Brain microvascular endothelial cell (primary cell): ENCODE results near the gene OR10Z1.

Experiments used
- DNase-seq: peaks from one replicate; pipeline ENCODE4 v3.0.0-alpha.2; 2020
- H3K27ac ChIP-seq: fragments of 250-450 bp; sonication (Bioruptor Pico); 2 replicates; pipeline ENCODE4 v1.5.1; 2020; ENCODE audit warnings: mild to moderate bottlenecking, moderate library complexity
- H3K27me3 ChIP-seq: fragments of 250-450 bp; sonication (Bioruptor Pico); replicated peaks from 2 replicates; pipeline ENCODE4 v1.5.1; 2020; ENCODE audit warnings: mild to moderate bottlenecking
- H3K36me3 ChIP-seq: fragments of 250-450 bp; sonication (Bioruptor Pico); replicated peaks from 2 replicates; pipeline ENCODE4 v1.5.1; 2020; ENCODE audit warnings: mild to moderate bottlenecking
- H3K4me3 ChIP-seq: 2 replicates; pipeline ENCODE4 v1.5.1; 2011; ENCODE audit warnings: low read depth, mild to moderate bottlenecking, control low read depth, low read length, moderate library complexity
- CTCF ChIP-seq: IDR thresholded peaks from 2 replicates; pipeline ENCODE4 v1.5.1; 2011; ENCODE audit warnings: low read depth, mild to moderate bottlenecking, moderate library complexity, low read length, control low read depth, inconsistent platforms; ENCODE audit errors: missing control alignments
- in situ Hi-C: cut with HindIII; loops from 2 replicates; pipeline ENCODE4 v1.10.0; 2017; ENCODE audit warnings: low sequenced_read_pairs, low pct_ligation_motif_present

OR10Z1 gene

GRCh38 chr1:158649052-158649451, 44.0 kb downstream of the OR10Z1 start:
- Histone ChIP-seq H3K36me3 (no peaks in the 10 kb centered on the region), H3K27me3 (no peaks in the 10 kb centered on the region), H3K27ac (no peak overlapping the region), H3K4me3 (no peak overlapping the region)
- no peak for DNase-seq
- TF ChIP-seq CTCF, result no peak
- in situ Hi-C loops, result no loop called here

GRCh38 chr1:158652721-158653334, 47.8 kb downstream of the OR10Z1 start:
- H3K27ac ChIP-seq, result no peak overlapping the region
- H3K27me3 ChIP-seq, result no peaks in the 10 kb centered on the region
- DNase-seq, result no peak
- no peak for TF ChIP-seq CTCF
- H3K36me3 ChIP-seq, result no peaks in the 10 kb centered on the region
- H3K4me3 ChIP-seq, result no peak overlapping the region
- in situ Hi-C loops, result no loop called here

GRCh38 chr1:158654086-158654485, 49.0 kb downstream of the OR10Z1 start:
- Histone ChIP-seq H3K27ac (no peak overlapping the region), H3K27me3 (no peaks in the 10 kb centered on the region), H3K4me3 (no peak overlapping the region), H3K36me3 (no peaks in the 10 kb centered on the region)
- DNase-seq, result no peak
- in situ Hi-C loops, result no loop called here
- no peak for TF ChIP-seq CTCF

- TF ChIP-seq CTCF, result no peak
- Histone ChIP-seq H3K27me3 (no peaks in the 10 kb centered on the region), H3K4me3 (no peak overlapping the region), H3K36me3 (no peaks in the 10 kb centered on the region), H3K27ac (no peak overlapping the region)
- no peak for DNase-seq
- in situ Hi-C loops, result no loop called here
Observed at GRCh38 chr1:158654571-158654970, 49.5 kb downstream of the OR10Z1 start.
